GM18870 (cell line): ENCODE results near the gene SBK2.

Source experiments
- ATAC-seq: cut with Tn5 transposase; IDR thresholded peaks from one replicate; pipeline ENCODE4 v1.9.1; 2021; ENCODE audit warnings: moderate library complexity; ENCODE audit not compliant: unreplicated experiment

The SBK2 gene

GRCh38 chr19:55554741-55555152 lies 17.8 kb upstream of the SBK2 start:
- ATAC-seq = no peak

GRCh38 chr19:55554302-55554701 lies 17.4 kb upstream of the SBK2 start:
- no peak for ATAC-seq

DNA sequence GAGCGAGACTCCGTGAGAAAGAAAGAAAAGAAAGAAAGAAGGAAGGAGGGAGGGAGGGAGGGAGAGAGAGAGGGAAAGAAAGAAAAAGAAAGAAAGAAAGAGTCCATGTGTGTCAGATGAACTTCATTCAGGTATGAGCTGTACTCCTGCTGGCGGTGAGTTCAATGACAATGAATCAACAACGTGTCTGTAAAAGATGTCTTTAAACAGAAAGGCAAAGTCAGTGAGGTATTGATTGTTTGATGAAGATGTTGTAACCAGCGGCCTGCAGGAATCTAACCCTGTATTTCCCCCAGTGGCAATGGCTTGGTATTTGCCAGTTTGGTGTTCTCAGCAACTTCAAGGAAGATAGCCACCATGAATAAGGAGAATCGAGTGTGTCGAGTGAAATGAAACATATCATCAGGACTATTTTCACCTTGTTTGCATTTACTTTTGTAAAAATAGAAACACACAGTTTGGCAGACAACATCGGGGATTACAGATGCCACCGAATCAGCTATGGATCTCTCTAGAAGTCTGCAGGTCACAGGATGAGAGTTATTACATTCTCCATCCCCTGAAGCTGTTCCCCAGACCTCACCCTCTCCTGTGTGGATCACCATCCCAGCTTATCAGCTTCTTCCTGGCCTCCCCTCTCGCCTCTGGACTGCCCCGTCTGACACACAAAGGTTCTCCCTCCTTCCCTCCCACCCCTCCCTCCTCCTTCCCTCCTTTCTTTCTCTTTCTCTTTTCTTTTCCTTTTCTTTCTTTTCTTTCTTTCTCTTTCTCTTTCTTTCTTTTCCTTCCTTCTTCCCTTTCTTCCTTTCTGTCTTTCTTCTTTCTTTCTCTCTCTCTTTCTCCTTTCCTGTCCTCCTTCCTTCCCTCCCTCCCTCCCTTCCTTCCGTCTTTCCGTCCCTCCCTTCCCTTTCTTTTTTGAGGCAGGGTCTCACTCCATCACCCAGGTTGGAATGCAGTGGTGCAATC lies 16.6 kb upstream of the SBK2 start:
- ATAC-seq = no peak

DNA sequence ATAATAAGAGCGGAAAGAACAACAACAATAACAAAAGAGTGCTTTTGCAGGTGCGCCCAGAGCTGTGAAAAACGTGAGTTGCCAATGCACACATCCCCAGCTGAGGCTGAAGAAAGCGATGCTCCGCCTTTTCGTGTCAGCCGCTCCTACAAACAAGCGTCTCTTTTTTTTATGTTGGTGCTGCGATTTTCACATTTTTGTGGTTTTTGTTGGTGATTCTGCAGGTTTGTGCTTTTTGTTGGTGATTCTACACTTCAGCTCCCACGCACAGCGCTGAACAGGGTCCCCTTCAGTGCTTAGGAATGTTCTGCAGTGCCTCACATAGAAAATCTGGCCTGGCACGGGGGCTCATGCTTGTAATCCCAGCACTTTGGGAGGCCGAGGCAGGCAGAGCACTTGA lies 15.7 kb upstream of the SBK2 start:
- no peak for ATAC-seq

GRCh38 chr19:55552206-55552605 lies 15.3 kb upstream of the SBK2 start:
- no peak for ATAC-seq

DNA sequence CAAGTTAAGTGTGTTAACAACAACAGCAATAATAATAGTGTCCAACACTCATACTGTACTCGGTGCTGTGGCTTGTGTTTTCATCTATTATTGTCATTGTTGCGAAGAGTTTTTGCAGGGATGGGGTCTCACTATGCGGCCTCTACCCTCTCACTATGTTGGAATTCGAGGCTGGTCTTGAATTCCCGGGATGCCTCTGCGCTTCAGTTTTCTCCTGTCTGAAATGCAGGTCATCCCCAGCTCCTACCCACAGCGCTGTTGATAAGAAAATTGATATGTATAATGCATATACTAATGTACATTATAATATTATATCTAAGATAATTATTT lies 13.4 kb upstream of the SBK2 start:
- ATAC-seq = no peak

- ATAC-seq = no peak
Observed at GRCh38 chr19:55549500-55550320, 12.8 kb upstream of the SBK2 start.

- ATAC-seq = no peak
Observed at GRCh38 chr19:55546822-55547614, 10.1 kb upstream of the SBK2 start.

GRCh38 chr19:55546011-55546410 lies 9.1 kb upstream of the SBK2 start:
- ATAC-seq = no peak

DNA sequence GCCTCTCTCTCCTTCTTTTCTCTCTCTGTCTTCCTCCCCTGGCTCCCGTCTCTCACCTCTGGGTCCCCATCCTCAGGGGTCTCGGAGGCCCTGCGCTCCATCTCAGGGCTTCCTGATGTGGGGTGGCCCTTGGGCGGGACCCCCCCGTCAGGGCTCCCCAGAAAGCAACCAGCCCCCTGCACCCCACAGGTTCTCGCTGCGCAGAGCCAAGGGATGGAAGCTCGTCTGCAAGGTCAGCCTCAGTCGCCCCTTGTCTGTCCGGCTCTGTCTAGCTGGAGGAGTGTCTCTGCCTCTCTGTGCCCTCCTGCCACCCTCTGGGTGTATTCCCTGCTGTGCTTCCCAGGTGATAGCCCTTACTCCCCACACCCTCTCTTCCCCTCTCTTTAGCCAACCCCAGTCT lies 8.5 kb upstream of the SBK2 start, which contains the start of gene SBK3:
Gene SBK3, minus strand, starts transcription at position 101 of the 400 bp plus-strand sequence. Its CDS starts 0 bp downstream, at position 101.
- ATAC-seq = no peak

DNA sequence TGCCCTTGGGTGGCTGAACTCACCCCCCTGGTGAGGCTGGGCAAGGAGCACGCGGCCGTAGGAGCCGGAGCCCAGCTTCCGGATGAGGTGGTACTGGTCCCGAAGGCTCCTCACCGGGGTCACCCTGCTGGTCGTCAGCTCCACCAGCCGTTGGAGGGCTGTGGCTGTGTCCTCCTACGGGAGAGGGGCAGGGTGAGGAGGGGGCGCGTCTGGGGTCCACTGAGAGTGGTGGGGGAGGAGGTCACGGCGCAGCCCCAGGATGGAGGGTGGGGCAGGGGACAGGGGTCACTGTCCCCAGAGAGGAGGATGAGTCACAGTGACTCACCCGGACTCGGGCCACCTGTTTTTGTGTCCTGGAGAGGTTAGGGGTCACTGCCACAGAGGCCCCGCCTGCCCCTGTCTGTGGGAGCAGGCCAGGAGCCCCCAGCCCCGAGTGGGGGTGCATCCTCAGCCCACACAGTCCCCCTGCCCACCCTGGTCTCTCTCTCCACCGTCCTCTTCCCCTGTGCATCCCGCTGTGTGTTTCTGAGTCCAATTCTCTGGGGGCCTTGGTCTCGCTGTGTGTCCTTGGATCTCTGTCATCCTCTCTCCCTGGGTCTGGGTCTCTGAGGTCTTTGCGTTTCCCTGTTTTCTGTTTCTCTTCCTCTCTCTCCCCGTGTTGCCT lies 8.0 kb upstream of the SBK2 start:
- ATAC-seq = no peak

GRCh38 chr19:55544014-55544413 lies 7.1 kb upstream of the SBK2 start:
- no peak for ATAC-seq

GRCh38 chr19:55543567-55543966 lies 6.6 kb upstream of the SBK2 start:
- no peak for ATAC-seq

DNA sequence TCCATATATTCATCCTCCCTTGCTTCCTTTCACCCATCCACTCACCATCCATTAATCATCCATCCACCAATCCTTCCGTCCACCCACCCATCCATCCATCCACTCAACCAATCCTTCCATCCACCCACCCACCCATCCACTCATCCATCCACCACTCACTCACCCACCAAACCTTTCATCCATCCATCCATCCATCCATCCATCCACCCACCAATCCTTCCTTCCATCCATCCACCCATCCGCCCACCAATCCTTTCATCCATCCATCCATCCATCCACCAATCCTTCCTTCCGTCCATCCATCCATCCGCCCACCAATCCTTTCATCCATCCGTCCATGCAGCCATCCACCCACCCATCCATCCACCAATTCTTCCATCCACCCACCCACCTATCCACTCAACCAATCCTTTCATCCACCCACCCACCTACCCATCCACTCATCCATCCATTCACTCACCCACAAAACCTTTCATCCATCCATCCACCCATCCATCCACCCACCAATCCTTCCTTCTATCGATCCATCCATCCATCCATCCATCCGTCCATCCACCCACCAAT lies 5.4 kb upstream of the SBK2 start:
- no peak for ATAC-seq

GRCh38 chr19:55541091-55541490 lies 4.2 kb upstream of the SBK2 start:
- no peak for ATAC-seq

DNA sequence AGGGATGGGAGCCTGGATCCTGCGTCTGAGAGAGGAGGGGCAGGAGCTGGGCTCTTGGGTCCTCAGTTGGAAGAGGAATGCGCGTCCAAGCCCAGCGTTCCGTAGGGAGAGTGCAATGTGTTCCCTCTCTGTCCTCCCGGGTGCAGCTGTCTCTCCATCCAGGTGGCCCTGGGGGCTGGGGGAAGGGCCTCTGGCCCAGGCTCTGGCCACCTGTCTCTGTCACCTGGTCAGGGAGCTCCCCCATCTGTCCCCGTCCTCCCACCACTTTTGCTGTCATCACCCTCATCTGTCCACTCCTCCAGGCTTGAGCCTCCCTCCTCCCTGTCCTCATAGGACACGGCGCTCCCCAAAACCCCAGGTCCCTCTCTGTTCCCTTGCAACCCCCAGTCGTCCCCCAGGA lies 3.7 kb upstream of the SBK2 start:
- ATAC-seq = no peak

DNA sequence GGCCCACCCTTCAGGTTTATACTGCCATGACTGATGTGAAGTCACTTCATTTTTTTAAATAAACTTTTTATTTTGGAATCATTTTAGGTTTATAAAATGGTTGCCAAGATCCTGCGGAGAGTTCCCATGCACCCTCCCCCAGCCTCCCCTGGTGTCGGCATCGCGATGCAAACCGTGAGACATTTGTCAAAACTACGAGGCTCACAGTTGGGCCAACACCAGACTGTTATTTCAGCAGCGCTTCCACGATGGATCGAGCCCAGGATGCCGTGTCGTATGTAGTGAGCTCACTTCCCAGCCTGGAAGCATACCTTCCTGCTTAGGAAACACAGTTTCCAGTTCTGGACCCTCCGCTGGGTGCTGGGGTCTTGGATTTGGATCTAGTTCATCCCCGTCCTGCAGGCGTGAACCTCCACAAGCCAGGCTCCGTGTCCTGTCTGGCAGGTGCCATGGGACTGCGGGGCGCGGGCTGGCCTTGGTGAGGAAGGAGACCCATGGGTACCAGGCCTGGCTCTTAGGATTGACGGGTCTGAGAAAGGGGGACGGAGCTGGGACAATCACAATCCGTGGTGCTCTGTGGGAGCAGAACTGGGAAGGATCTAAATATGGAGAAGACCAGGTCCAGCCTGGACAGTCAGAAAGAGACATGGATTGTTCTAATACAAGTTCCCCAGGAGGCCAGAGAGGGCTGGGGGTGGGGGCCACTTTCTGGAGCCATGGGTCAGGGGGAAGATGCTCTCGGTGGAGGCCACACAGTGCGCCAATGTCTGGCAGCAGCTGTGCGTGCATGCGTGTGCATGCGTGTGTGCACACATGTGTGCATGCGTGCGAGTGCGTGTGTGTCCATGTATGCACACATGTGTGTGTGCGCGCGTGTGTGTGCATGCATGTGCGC lies 2.4 kb upstream of the SBK2 start:
- no peak for ATAC-seq

- no peak for ATAC-seq
Observed at GRCh38 chr19:55538132-55538531, 1.2 kb upstream of the SBK2 start.

DNA sequence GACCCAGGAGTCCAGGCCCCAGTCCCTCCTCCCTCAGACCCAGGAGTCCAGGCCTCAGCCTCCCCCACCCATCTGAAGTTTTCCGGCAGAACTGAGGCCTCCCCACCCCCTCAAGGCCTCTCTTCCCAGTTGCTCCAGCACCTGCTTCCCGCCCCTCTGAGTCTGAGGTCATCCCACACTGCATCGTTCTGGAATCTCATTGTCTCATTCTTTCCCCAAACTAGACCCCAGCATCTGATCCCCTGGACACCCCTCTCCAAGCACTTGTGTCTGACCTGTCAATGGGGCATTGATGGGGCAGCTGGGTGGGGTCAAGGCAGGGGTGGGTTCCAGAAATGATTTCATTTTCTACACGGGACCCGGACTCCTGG lies 793 bp upstream of the SBK2 start:
- no peak for ATAC-seq
